T-helper 9 cell (primary cell): ENCODE data around the gene LIMS1.
"Not testable (repeated sequence)": the region's sequence is repeated elsewhere in the genome, so short reads cannot be mapped to it uniquely, and the experiment has no call there.

Experiments
- DNase-seq: peaks from one replicate; pipeline ENCODE4 v3.0.0-alpha.2; 2020

LIMS1 gene

DNA sequence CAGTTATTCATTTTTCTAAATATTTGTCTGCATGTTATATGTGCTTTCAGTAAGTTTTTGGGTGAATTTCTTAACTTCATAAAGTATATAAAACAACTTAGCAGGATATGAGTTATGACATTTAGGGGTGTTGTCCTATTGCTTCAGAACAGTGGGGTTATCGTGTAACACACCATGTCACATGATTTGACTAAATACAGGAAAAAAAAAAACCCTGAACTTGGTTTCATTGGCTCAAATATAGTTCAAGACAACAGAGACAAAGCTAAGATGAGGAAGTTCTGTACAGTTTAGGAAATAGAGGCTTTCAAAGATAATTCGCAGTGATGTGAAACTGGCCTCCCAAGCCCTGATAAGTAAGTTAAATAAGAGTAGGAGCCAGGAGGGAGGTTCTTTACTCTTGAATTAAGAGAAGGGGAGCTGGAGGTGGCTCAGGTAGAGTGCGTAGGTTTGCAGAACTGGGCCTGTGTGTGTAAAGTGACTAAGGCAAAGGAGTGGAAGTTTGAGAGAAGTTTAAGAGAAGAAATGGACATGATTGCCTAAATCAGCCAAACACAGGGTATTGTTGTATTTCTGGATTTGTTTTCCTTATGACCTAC lies 53.9 kb downstream of the LIMS1 start:
- no peak for DNase-seq

DNA sequence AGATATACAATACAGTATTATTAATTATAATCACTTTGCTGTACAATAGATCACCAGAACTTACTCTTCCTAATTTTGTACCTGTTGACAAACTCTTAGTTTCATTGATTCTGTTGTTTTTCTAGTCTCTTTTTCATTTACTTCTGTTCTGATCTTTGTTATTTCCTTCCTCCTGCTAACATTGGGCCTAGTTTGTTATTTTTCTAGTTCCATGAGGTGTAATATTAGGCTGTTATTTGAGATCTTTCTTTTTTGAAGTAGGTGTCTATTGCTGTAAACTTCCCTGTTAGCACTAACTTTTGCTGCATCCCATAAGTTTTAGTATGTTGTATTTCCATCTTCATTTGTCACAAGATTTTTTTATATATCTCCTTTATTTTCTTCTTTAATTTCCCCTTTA lies 55.1 kb downstream of the LIMS1 start:
- no peak for DNase-seq

DNA sequence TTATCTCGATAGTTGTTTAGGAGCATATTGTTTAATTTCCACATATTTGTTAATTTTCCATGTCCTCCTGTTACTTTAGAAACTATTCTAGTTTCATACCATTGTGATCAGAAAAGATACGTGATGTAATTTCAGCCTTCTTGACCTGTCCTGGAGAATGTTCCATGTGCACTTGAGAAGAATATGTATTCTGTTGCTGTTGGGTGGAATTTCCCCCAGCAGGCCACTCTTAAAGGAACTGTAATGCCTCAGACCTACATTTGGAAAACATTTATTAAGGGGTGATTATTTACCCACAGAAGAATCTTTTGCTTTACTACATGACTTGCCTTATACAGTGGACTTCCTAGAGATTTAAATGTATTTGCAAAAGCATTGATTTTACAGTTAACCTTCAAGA lies 55.5 kb downstream of the LIMS1 start:
- no peak for DNase-seq

DNA sequence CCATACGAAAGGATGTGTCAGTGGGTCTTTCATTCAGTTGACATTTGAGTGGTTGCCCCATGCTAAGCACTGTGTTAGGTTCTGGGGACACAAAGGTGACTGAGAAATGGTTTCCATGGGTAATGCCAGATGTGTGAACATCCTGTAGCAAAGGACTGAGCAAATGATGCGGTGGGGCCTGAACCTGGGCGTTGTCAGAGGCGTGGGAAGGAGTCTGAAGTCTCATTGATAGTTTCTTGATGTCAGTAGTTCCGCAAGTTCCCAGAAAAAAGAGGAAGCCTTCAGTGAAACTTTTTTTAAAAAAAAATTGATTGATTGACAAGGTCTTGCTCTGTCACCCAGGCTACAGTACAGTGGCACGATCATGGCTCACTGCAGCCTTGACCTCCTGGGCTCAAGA lies 56.9 kb downstream of the LIMS1 start:
- no peak for DNase-seq

DNA sequence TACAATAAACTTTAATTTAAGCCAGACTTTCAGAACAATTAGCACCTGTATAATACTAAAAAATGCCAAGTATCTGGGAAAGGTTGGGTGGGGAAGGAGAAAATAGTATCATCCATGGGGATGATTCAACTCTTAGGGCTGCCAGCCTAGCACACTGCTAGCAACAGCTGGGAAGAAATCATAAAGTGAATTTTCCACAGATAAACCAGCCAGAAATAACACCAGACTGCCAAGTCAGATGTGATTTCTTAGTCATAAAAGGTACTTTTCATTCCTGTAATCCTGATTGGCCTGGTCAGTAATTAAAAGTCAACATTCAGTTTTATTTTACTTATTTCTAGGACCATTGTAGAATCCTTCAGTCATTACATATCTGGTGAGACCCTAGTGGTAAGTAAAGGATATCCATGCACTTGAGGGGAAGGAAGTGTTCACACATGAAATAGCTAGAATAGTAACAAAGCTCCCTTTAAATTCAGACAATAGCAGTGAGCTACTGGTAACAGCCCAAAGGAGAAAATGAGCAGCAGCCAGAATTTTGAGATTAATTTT lies 59.4 kb downstream of the LIMS1 start:
- no peak for DNase-seq

DNA sequence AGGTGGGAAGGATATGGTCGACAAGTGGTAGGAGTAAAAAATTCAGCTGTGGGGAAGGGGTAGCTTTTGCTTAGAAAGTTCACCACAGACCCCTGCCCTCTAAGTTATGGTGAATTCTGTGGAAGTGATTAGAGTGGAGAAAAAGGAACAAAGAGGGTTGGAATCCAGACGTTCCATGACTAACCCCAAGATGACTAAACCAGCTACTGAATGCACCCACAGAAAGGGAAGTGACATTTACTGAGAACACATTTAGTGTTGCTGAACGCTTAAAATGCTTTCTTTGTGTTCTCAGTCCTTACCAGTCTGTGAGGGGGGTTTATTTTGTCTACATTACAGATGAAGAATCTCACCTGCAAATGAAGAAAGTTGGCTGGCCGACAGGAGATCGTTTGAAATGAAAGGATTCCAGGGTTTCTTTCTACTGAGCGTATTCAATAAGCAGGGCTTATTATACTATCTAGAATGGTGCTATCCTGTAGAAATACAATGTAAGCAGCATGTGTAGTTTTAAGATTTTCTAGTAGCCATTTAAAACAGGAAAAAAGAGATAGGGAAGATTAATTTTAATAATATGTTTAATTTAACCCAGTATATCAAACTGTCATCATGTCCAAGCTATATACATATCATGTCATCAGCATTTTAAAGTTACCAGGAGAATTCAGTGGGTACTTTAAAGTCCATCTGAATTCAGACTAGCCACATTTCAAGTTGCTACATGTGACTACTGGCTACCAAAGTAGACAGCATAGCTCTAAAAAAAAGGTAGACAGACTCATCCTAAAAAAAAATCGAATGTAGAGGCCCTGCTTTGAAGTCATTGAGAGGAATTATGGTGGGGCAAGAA lies 60.1 kb downstream of the LIMS1 start:
- DNase-seq: no peak

DNA sequence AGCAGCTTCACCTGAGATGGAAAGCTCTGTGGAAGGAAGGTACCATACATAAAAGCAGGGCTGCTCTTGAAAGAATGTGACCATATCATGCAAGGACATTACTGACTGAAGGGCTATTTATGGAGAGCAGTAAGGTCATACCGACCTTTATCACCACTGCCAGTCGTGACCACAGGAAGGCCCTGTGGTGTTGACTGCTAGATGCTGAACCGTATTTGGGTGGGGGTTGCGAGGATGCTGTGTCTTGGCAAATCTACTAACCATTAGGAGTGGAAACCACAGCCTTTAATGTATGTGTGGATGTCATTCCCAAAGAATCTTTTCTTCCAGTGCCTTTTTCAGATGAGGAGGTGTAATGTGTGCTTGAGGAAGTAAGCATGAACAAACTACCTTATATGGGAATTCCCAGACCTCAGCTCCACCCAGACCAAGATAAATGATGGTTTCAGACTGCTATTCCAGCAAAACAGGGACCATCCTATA lies 60.8 kb downstream of the LIMS1 start:
- DNase-seq: no peak

DNA sequence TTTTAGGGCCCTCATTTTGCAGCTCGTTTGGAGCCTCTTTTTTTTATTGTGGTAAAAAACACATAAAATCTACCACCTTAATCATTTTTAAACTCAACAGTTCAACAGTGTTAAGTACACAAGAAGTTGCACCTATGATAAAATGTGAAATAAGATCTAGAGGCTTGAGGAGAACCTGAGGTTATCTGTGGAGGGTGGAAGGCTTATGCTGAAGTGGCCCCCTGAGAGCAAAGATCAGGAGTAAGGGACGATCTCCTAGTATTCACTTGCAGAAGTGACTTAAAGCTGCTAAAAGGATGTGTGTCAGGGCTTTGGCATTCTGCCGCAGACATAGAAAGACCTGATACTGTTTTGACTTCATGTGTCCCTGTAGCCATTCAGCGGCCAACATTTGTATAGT lies 61.5 kb downstream of the LIMS1 start:
- not testable (repeated sequence) for DNase-seq

DNA sequence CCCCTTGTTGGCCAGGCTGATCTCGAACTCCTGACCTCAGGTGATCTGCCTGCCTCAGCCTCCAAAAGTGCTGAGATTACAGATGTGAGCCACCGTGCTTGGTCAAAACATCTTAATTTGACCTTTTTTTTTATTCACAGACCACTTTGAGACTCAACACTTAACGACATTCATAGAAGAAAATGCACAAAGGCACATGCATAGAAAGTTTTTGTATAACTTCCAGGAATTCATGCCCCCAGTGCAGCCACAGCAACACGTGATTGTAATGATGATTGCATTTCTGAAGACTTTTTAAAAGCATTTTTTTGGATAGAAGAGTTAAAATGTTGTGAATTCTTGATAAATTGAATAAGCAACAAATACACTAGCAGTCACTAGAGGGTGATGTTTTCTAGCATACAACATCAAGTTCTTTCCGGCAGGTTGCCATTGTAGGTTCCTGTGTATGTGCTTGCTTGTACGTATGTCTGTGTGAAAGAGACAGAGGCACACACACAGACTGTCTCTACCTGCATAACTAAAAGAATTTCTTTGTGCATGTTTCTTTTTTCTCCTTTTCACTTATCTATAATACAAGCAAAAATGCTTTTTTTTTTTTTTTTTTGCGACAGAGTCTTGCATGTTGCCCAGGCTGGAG lies 63.0 kb downstream of the LIMS1 start:
- not testable (repeated sequence) for DNase-seq

DNA sequence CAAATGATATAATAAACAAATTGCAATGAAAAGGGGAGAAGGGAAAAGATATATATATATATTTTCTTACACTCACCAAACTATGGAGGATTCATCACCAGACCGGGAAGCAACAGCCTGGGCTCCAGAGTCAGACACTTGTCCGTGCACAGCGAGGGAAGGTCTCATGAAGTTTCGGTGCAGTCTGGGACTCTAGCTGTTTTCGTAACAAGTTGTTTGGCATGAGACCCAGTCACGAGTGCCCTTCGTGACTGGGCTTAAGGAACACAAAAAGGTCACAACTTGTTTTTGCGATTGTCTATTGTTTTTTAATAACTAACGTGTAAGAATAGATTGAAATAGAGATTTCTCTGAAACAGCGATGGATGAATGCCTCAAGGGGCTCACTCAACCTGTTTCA lies 66.9 kb downstream of the LIMS1 start:
- DNase-seq: not testable (repeated sequence)

DNA sequence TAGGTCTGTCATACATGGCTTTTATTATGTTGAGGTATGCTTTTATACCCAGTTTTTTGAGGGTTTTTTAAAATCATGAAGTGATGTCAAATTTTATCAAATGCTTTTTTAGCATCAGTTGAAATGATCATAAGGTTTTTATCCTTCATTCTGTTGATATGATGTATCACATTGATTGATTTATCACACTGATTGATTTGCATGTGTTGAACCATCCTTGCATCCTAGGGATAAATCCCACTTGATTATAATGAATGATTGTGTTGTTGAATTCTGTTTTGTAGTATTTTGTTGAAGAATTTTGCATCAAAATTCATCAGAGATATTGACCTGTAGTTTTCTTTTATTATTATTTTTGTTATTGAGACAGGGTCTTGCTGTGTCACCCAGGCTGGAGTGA lies 68.2 kb downstream of the LIMS1 start:
- DNase-seq: no peak

DNA sequence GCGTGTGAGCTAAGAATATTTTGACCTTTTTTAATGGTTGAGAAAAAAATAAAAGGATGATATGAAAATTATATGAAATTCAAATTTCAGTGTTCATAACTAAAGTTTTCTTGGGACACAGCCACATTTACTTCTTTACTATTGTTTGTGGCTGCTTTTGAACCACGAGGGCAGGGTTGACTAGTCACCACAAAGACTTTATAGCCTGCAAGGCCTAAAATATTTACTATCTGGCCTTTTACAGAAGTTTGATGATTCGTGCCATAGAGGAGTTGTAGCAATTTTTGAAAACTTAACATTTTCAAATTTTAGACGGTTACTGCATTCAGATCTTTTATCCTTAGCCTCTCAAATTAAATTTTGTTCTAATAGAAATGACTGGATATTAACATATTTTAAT lies 69.9 kb downstream of the LIMS1 start:
- no peak for DNase-seq

DNA sequence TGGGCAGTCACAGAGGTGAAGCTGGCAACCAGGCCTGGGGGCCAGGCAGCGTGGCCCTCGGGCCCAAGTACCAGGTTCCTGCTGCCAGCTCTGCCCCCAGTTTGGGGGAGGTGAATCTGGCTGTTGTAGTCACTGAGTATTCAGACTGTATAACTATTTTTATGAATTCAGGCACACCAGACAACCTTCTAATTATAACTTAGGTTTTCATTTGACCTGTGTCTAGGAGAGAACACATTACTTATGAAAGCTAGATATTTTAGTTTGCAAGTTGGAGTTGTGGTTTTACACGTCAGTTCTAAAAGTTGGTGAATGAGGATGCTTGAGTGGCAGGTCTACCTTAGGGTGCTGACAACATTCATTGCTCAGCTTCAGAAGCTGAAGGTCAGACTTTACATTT lies 71.7 kb downstream of the LIMS1 start:
- DNase-seq: no peak

DNA sequence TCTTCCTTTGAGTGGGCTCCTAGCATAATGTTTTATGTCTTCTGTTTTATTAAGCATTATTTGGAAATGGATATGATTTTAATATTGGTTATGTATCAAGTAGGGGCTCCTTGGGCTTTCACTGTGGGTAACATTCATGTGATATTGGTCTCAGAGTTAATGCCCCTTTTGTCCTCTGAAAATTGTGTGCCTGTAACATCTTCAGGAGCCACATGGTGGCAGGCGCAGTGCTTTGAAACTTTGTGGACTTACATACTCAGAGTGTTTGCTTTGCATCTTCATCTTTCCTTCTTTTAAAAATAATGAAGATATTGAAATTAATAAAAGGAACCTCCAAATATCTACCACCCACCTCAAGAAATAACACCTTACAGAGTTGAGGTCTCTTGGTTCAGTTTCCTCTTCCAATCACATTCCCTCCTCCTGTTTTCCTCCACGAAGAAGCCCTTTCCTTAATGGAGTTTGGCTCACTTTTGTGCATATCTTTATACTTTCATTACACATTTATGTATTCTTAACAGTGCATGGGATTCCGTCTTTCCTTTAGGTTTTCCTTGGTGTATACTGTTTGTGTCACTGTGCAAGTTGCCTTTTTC lies 73.5 kb downstream of the LIMS1 start:
- DNase-seq: peak; percentile 38

DNA sequence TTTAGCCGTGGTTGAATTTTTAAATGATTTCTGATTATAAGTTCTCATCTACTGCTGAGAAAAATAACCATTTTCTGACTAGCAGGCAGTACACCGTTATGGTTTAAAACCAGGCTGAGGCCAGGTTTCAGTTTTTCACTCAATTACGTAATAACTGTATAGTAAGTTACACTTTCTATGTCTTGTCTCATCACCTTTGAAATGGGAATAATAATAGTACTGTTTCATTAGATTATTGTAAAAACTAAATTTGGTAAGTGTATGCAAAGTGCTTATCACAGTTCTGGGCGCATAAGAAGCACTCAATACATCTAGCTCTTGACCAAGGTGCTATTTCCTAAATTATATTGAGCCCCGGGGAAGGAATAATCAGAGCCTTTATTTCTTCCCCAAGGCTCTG lies 76.8 kb downstream of the LIMS1 start:
- no peak for DNase-seq

DNA sequence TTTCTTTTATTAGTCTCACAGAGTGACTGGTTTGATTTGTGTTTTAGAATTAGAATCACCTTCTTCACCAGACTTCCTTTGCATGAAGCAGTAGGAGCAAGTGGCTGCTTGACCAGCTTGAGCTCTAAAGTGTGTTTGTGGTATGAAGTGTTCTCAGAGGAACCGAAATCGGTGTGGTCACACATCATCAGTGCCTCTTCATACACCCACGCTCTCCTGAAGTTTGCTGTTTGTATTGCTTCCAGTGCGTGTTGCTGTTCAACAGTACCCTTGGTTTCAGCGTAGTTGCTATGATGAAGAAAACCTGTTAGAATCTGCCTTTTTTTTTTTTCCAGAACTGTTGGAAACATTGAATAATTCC lies 77.9 kb downstream of the LIMS1 start:
- no peak for DNase-seq

DNA sequence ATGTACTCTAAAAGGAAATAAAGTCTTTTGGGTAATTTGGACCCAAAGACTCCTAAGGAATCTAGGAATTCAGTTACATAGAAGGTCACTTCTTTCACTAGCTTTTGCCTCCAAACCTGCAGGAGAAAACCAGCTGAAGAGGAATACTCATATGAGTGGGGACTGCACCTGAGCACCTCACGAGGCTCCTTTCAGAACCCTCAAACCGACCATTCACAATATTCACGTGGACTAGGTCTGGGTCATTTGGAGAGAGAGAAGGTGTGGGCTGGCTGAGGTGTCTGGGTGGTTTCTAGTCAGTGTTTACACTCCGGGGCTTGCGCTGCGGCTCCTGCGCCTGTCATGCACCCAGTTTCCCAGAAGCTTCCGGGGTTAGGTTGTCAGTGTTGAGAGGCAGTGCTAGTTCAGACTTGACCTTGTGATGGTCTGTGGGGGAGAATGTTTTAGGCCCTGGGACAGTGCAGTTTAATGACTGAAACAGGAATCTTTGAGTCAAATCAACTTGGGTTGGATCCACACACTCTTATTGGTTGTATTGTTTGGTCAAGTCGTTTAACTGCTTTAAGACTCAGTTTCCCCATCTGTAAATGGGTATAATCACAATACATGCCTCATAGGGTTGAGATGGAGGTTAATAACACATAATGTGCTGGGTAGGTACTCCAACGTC lies 78.4 kb downstream of the LIMS1 start:
- peak; percentile 39 for DNase-seq

DNA sequence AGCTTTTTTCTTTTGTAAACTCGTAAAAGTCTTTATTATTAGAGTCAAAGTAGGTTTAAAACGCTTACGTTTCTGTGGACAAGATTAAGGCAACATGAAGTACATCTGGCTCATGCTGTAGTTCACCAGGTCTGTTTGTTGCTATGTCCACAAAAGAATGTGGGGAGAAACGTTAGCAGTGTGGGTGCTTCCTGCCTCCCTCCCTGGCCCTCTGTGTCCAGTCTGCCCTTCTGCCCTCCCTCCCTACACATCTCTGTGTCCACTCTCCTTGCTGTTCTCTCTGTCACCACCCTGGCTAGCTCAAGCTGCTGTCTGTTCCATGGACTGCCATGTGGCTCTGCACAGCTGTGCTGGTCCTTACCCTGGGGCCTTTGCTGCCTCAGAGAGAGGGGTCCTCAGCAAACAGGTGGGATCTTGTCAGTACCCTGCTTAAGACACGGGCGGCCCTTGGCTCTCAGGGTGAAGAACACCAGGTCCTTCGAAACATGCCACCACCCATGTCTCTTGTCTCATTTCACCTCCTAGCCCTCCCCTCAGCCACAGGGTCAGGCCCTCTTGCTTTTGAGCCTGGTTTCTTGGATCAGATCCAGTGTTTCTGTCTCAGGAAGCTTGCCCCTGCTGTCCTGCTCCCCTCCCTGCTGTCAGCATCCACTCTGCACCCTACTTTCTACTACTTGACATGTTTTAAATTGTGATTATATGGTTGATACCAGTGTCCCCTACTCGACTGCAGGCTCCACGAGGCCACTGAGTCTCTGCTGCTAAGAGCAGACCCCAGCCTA lies 79.2 kb downstream of the LIMS1 start:
- no peak for DNase-seq

DNA sequence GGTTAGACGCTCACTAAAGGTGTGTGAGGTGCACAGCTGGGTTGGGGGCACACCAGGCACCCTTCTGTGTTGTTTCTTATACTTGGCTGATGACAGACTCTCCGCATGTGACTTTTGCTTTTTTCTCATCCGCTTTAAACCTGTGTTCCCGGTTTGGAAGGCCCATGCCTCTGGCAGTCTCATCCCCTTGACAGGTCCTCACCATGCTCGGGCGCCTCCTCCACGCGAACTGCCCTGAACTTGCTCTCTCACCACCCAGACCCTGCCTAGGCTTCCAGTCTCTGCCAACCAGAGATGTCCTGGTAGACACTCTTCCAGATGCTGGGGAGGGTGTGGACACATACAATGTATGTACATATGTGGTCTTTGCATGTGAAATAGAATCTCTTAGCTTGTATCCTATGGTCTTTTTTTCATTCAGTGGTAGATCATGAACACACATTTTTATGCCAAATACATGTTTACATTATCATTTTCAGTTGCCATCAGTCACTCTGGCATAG lies 79.8 kb downstream of the LIMS1 start:
- no peak for DNase-seq

DNA sequence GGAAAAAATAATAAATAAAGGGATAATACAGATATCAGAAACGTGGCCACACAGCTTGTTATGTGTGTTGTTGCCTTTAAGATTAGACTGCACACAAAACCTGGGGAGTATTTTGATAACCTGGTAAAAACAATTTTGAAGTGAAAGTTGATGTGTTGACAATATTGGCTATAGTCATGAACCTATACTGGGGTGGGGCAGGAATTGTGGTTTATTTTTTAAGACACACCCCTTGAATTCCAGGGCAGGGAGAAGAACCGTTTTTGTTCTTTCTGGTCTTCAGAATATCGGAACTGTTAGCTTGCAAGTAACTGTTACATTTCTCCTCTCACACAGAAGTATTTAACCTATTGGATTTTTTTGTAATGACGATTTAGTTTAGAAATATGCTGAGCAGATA lies 80.4 kb downstream of the LIMS1 start:
- no peak for DNase-seq

DNA sequence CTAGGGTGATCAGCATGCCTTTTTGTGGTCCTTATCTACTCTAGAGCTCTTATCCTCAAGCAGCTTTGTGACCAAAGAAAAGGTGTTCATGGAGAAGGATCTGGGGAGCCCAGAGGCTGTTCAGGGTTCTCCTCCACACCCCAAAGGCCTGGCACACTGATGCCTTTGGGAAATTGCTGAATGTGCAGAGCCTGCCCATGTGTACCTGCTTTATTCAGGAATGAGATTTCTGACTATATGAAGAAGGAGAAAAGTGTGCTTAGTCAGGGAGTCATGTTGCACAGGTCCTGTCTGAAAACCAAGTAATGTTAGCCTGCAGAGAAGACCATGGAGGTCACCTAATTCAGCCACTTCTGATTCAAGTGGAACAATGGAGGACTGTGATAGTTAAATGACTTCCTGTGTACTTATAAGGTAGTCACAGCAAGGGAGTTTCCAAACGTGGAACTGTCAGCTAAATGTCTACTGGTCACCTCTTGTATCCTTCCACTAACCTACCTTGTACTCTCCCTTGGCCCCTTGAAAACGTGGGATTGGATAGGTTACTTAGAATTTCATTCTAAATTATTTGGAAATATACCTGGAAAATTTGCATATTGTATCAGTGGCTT lies 81.3 kb downstream of the LIMS1 start:
- no peak for DNase-seq
